ENCODE results near the gene KCTD19.
"Not testable (repeated sequence)": the region's sequence is repeated elsewhere in the genome, so short reads cannot be mapped to it uniquely, and the experiment has no call there.

The KCTD19 gene

DNA sequence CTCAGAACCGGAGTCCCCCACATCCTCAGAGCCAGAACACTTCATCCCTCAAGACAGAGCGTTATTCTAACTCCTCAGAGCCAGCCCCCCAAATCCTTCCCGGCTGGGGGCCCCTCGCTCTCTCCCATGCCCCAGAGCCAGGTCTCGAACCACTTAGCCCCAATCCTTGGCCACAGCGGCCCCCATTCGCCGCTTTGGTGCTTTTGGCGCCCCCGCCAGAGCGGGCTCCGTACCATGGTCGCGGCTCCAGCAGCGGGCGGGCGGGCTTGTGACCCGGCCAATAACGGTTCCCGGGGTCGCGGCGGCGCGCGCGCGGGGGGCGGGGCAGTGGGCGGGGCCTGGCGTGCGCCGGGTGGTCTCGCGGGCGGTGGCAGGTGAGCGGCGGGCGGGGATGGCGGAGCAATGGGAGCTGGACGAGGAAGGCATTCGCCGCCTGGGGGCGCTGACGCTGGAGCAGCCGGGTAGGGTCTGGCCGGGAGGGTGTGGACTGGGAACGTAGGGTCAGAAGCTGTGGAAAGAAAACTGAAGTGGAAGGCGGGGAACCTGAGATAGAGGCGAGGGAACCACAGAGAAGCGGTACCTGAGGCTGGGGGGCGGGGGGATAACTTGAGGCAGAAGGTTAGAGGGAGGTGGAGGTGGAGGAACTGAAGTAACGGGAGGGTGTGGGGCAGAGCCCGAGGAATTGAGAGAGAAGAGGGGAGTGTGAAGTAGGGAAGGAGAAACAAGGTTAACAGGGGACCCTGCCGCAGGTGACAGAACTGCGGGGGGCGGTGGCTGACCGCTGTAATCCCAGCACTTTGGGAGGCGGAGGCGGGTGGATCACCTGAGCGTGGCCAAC, at the start of gene KCTD19, which contains the start of gene LRRC36:
Gene KCTD19, minus strand, starts transcription at position 270 of the 838 bp plus-strand sequence. Its CDS starts 34 bp downstream, at position 236.
Gene LRRC36, plus strand, starts transcription at position 344 of the 838 bp plus-strand sequence. Its CDS starts 48 bp downstream, at position 392.
- peak; percentile 61 for DNase-seq (ENCODE audit: low read depth)

DNA sequence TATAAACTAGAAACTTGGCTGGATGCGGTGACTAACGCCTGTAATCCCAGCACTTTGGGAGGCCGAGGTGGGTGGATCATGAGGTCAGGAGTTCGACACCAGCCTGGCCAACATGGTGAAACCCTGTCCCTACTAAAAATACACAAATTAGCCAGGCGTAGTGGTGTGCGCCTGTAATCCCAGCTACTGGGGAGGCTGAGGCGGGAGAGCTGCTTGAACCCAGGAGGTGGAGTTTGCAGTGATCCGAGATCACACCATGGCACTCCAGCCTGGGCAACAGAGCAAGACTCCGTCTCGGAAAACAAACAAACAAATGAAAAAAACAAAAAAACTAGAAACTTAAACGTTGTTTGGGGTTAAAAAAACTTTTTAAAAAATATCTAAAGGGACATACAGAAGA, 49.5 kb upstream of the KCTD19 start:
- not testable (repeated sequence) for DNase-seq (ENCODE audit: low read depth)

DNA sequence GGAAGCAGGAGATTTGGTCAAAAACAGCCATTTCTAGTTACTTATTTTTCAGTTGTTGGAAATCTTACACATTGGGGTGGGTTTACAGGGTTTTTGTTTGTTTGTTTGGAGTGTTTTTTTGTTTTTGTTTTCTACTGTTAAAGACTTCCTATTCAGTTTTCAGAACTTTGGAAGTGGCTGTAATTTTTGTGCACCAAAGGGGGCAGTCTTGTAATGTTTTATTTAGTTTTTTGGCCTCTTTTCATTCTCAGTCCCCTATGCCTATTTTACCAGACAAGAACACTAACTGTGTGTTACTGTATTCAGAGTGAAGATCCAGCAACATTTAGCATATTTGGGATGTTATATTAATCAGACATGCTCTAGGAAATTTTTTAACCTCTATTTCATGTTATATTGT, 46.1 kb upstream of the KCTD19 start:
- DNase-seq (ENCODE audit: low read depth) = no peak

DNA sequence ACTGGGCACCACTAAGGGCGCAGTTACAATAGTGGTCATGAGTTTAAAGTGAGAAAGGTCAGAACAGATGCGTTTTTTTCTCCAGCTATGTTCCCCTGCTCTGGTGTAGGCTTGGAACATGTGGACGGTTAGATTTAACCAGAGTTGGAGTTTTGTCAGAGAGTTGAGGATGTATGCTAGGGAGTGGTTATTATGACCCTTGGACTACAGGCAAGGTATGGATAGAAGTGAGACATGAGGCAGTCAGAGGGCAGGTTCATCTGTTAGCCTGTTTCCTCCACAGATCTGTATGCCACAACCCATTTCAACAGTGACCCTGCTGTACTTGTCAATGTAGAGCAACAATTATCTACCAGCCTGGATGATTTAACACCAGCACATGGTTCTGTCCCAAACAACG, 44.1 kb upstream of the KCTD19 start:
- no peak for DNase-seq (ENCODE audit: low read depth)

DNA sequence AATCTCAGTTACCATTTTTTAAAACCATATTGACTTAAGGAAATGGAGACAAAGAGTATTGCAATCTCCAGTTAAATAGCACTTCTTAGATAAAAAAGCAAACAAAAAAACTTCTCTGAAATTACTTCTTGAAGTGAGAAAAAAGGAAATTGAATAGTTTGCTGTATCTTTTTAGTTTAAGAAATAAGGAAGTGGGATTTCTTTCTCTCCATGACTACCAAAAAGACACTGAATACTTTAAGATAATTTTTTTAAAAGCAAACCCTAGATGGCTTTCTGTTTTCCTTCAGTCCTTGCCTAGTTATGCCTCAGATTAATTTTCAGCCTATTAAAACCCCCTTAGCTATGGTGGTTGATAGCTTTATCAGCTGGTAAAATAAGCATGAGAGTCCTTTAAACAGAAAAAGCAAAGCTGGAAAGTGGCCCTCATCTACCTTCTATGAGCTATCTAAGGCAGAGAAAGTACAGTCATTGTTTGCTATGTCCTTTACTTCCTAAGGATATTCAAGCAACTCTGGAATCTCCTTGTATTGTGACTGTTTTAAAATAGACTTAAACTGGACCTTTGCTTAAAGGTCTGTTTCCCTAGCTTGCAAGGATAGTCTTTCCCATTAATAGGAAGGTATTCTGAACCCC, 38.2 kb upstream of the KCTD19 start:
- no peak for DNase-seq (ENCODE audit: low read depth)

DNA sequence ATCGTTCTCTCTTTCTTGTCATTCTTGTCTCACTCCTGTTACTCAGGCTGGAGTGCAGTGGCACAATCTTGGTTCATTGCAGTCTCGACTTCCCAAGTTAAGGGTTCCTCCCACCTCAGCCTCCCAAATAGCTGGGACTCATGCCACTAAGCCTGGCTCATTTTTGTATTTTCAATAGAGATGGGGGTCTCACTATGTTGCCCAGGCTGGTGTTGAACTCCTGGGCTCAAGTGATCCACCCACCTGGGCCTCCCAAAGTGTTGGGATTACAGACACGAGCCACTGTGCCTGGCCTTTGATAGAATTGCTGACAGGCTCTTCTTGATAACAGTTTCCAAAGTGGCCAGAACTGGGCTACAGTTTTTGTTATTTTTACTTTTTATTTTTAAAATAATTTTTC, 34.5 kb upstream of the KCTD19 start:
- no peak for DNase-seq (ENCODE audit: low read depth)

DNA sequence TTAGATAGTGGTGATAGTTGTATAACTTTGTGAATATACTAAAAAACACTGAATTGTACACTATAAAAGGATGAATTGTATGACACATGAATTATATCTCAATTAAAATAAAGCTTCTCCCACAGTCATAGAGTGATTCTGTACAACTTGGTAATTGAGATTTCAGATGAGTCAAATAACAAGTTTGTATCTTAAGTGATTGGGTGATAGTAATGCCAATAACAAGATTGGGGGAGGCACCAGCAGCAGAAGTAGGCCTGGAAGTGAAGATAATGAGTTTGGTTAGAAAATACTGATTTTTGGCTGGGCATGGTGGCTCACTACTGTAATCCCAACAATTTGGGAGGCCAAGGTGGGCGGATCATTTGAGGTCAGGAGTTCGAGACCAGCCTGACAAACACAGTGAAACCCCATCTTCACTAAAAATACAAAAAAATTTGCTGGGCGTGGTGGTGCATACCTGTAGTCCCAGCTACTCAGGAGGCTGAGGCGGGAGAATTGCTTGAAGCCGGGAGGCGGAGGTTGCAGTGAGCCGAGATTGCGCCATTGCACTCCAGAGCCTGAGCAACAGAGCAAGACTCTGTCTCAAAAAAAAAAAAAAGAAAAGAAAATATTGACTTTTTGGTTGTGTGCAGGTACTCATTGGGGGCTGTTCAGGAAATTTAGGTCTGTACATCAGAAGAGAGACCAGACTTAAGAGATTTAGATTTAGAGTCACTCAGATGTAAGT, 33.2 kb upstream of the KCTD19 start:
- DNase-seq (ENCODE audit: low read depth) = not testable (repeated sequence)

DNA sequence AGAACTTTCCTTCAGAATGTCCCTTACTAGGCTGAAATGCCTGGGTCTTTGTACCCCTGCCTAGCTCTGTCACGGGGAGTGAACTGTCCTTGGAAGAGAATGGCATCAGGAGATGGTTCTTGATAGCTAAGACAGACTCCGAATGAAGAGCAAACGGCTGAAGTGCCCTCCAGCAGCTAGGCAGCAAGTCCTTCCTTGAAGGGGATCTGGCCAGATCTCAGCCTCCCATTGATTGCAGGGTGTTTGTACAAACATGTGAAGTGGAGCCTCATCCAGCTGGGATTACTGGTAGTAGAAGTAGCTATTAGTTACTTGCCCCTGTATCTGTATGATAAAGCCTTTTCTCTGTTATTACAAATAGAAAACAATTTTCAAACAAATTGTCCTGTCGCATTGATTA, 31.0 kb upstream of the KCTD19 start:
- no peak for DNase-seq (ENCODE audit: low read depth)

DNA sequence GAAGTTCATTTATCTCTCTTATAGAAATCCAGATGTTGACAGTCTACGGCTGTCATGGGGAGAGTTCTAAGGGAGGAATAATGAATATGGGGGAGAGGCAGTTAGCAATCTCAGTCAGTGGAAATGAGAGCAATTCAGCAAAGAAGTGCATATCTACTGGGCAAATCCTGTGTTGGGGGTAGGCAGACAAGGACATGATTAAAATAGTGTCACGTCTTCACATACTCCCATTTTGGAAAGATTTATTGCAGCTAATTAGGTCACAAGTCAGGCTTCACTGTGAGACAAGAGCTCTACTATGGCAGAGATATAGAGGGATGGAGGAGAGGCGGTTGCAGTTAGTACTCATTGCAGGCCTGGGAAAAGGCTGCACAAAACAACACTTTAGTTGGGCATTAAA, 29.9 kb upstream of the KCTD19 start:
- no peak for DNase-seq (ENCODE audit: low read depth)

DNA sequence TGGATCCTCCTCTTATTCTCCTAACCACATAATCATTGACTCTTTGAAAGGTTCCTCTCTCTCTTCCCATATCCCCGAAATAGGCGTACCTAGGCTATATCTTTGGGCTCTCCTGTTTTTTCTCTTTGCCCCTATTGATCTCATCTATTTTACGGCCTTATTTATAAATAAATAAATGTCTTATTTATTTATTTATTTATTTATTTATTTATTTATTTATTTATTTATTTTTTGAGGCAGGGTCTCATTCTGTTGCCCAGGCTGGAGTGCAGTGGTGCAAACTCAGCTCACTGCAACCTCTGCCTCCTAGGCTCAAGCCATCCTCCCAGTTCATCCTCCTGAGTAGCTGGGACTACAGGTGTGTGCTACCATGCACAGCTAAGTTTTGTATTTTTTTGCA, 25.9 kb upstream of the KCTD19 start:
- DNase-seq (ENCODE audit: low read depth) = not testable (repeated sequence)

DNA sequence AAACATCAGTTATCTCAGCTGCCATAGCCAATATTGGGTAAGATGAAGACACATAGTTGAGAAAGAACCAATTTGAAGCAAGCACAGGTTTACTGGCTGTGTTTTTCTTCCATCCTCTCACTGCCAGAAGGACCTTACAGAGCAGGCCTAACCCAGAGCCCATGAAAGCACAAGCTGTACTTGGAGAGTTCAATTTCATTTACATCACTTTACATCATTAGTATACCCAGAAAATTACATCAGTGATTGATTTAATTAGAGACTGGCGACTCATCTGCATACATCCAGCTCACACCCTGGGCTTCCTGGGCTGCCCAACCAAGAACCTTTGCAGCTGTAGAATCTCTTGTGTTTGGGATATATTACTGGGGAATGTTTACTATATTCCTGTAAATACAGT, 23.8 kb upstream of the KCTD19 start:
- DNase-seq (ENCODE audit: low read depth) = no peak

DNA sequence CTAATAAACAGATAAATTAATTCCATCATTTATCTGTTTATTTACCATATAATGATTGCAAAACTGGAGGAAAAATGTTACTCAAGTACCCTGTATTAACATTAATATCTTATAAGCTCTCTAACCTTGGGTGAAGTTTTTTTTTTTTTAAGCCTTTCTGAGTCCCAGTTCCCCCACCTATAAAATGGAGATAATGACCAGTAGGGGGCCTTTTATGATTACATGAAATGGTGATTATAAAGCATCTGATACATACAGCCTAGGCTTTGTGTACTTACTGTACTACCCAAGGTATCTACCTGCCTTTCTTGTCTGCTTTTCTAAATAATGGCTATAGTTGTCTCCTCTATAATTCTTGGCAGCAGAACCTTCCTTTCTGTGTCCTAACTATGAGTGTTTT, 22.6 kb upstream of the KCTD19 start:
- DNase-seq (ENCODE audit: low read depth) = no peak

DNA sequence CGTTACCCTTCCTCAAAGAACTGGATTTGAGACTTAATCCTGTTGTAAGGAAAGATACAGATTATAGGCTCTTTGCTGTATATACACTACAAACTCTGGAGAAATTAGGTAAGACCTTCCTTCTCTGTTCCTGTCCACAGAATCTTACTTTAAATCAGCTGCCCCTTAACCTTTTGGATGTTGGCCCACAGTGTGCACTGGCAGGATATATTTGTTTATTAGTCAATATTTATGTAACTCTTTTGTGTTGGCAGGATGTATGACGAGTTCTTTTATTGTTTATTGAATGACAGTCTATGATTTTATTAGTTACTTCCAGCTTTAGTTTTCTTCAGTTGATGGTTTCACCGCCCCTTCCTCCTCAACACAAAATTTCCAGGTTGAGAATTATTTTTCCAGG, 19.8 kb upstream of the KCTD19 start:
- DNase-seq (ENCODE audit: low read depth) = no peak

DNA sequence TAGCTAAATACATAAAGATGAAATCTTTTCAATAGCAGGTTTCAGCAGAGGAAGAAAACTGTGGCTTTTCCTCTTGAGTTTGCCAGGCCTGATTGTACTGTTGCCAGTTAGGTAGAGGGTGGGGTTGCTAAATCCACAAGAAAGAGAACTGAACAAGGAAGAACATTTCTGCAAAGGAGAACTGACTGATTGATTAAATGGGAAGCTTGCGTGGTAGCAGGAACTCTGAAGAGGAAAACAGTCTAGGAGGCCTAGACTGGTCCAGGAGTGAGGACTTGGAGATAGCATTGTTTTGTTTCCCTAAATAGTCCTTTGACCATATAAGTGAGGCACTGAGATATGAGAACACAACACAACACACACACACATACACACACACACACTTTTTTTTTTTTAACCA, 18.9 kb upstream of the KCTD19 start:
- DNase-seq (ENCODE audit: low read depth) = no peak

DNA sequence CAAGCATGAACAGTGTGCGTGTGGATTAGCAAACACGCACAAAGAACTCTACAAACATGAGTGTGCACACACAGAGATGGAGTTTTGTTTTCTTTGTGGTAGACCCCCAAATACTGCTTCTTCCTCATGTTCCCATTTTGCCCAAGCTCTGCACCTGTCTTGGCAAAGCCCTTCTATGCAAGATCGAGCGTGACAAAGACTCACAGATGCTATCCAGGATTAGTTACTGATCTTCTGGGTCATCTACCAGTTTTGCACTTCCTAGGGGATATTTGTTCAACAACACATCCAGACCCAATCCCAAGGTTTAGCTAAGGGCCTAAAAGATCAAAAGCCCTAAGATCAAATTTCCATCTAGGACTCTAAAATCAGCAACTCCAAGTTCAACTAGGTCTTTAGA, 16.1 kb upstream of the KCTD19 start:
- no peak for DNase-seq (ENCODE audit: low read depth)

DNA sequence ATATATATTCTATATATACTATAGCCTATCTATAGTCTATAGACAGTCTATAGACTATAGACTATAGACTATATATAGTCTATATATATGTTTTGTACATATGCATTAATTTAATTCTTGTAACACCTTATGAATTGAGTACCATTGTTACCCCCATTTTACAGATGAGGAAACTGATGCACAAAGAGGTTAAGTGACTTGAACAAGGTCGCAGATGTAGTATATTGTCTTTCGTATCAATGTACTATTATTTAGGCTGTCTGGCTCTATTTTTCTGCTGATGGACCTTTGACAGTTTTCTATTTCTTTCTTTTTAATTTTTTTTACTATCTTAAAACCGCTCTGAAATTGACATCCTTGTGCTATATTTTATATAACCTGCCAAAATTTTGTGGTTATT, 14.7 kb upstream of the KCTD19 start:
- no peak for DNase-seq (ENCODE audit: low read depth)

DNA sequence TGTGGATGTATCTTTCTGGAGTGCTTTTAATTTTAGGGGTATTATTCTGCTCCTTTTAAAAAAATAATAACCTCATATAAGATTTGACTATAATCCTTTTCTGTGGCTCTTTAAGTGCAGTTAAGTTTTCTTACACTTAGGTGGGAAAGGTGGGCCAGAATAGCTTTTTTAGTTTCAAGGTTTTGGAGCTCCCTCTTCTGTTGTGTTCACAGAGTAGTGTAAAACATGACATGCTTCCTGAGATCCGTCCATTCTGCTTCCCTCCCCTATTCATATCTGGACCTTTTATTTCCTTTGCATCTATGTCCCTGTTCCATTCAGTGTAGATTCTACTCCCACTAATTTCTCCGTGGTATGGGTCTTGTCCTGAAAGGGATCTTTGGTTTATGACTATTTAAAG, 12.9 kb upstream of the KCTD19 start:
- no peak for DNase-seq (ENCODE audit: low read depth)

DNA sequence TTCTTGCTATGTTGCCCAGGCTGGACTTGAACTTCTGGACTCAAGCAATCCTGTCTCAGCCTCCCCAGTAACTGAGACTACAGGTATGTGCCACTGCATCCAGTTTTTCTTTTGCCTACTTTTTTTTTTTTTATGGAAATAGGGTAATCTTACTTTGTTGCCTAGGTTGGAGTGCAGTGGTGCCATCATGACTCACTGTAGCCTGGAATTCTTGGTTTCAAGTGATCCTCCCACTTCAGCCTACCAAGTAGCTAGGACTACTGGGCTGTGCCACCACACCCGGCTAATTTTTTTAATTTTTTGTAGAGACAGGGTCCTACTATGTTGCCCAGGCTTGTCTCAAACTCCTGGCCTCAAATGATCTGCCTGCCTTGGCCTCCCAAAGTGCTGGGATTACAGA, 10.1 kb upstream of the KCTD19 start:
- no peak for DNase-seq (ENCODE audit: low read depth)

DNA sequence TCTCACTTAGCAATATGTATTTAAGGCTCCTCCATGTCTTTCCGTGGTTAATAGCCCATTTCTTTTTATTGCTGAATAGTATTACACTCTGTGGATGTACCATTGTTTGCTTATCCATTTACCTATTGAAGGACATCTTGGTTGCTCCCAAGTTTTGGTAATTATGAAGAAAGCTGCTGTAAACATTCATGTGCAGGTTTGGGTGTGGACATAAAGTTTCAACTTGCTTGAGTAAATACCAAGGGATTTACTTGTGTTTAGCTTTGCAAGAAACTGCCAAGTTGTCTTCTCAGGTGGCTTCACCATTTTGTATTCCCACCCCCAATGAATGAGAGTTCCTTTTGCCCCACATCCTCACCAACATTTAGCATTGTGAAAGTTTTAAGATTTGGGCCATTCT, 9.6 kb upstream of the KCTD19 start:
- DNase-seq (ENCODE audit: low read depth) = no peak

DNA sequence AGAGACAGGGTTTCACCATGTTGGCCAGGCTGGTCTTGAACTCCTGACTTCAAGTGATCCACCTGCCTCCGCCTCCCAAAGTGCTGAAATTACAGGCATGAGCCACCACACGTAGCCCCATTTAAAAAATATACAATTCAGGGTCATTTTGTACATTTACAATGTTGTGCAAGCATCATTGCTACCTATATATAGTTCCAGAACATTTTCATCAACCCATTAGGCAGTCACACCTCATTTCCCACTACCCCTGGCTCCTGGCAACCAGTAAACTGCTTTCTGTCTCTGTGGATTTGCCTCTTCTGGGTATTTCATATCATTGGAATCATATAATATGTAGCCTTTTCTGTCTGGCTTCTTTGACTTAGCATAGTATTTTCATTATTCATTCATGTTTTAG, 6.8 kb upstream of the KCTD19 start:
- DNase-seq (ENCODE audit: low read depth) = no peak

DNA sequence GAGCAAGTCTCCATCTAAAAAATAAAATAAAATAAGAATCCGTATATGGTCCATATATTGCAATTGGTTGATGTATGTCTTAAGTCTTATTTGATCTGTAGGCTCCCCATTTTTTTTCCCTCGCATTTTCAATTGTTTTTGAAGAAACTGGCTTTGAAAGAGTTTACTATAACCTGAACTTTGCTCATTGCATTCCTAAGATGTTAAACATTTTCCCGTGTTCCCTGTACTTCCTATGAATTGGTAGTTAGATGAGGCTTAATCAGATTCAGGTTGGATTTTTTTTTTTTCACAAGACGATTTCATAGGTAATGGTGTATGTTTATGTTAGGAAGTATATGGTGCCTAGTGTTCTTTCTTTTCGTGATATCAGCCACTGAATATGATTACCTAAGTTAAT, 3.4 kb upstream of the KCTD19 start:
- DNase-seq (ENCODE audit: low read depth) = no peak

DNA sequence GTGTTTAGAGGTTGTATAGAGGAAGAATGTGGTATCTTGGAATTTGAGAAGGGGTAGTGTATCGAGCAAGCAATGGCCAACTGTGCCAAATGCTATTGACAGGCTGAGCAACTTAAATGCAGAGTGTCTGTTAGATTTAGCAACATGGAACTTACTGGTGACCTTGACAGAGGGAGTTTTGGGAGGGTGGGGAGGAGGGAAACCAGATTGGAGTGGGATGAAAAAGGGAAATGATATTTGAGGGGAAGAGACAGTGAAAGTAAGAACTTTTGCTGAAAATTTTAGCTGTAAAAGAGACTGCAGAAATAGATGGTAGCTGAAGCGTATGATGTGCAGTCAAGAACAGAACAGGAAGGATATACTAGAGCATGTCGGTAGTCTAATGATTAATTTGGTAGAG, 1.2 kb upstream of the KCTD19 start:
- DNase-seq (ENCODE audit: low read depth) = no peak

DNA sequence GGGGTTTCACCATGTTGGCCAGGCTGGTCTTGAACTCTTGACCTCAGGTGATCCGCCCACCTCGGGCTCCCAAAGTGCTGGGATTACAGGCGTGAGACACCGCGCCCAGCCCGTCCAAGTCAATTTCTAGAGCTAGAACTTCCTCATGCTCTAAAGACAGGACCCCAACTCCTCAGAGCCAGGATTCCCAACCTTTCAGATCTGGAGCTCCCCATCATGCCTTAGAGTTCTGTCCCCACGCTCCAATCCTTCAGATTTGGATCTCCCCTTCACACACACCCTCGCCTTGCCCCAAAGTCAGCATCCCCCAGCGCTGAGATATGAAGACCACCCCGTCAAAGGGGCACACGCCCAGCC, 448 bp downstream of the KCTD19 start:
- no peak for DNase-seq (ENCODE audit: low read depth)
